Esophagus squamous epithelium (tissue), 4 donors: ENCODE data around the gene DNAJB1.

Source experiments
- CTCF ChIP-seq, 6 experiments: fragments of 450-650 bp in 4 of 6; fragments of 200-600 bp in 2 of 6; sonication (generic) in 2 of 6; IDR thresholded peaks; one replicate each; pipeline ENCODE4 v1.5.1; 2016 to 2019; ENCODE audit warnings: antibody characterized with exemption in 6 of 6, mild to moderate bottlenecking in 4 of 6, moderate library complexity in 4 of 6
- POLR2A ChIP-seq, 4 donors: fragments of 450-650 bp; IDR thresholded peaks; one replicate each; pipeline ENCODE4 v1.6.1; 2017; ENCODE audit warnings: antibody characterized with exemption in 4 of 4, mild to moderate bottlenecking in 4 of 4, moderate library complexity in 3 of 4

- TF ChIP-seq CTCF (IDR thresholded peaks at IDR 0.05), result no peak
- TF ChIP-seq POLR2A (IDR thresholded peaks at IDR 0.05), result no peak
These were observed 2.6 kb downstream of the DNAJB1 start for GRCh38 chr19:14515501-14516047.
